ENCODE results near the gene KIF16B.

DNA sequence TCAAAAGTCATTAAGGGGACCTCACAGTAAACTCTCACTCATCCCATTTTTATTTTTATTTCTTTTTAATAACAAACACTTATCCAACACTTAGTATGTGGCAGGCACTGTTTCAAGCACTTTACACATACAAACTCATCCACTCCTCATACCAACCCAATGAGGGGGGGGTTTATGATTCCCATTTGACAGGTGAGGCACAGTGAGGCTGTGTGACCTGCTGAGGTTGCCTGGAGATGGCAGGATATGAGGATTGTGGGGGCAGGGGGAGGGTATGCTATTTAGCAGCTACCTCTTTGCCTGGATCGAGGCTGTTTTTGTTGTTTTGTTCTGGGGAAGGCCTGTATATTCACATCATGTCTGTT, 219.8 kb downstream of the KIF16B start:
- TF ChIP-seq TCF4 (CRISPR knock-in tag; IDR thresholded peaks at IDR 0.05; ENCODE audit: borderline replicate concordance), result no peak
- no peak for TF ChIP-seq ZNF70 (CRISPR knock-in tag; IDR thresholded peaks at IDR 0.05)
- no peak for TF ChIP-seq RARB (CRISPR knock-in tag; IDR thresholded peaks at IDR 0.05)
- TF ChIP-seq PPARA (CRISPR knock-in tag; IDR thresholded peaks at IDR 0.05; ENCODE audit: borderline replicate concordance), result no peak
- no peak for TF ChIP-seq CSDC2 (CRISPR knock-in tag; IDR thresholded peaks at IDR 0.05)
- TF ChIP-seq ZFP30 (CRISPR knock-in tag; IDR thresholded peaks at IDR 0.05), result no peak
- no peak for TF ChIP-seq ESRRG (CRISPR knock-in tag; IDR thresholded peaks at IDR 0.05)
- no peak for TF ChIP-seq OSR1 (CRISPR knock-in tag; IDR thresholded peaks at IDR 0.05)
- no peak for TF ChIP-seq BACH2 (CRISPR knock-in tag; IDR thresholded peaks at IDR 0.05; ENCODE audit: borderline replicate concordance)
- TF ChIP-seq ARNTL (CRISPR knock-in tag; IDR thresholded peaks at IDR 0.05; ENCODE audit: borderline replicate concordance, low read depth), result no peak
- TF ChIP-seq GLIS3 (CRISPR knock-in tag; IDR thresholded peaks at IDR 0.05), result no peak
- no peak for TF ChIP-seq PATZ1 (CRISPR knock-in tag; IDR thresholded peaks at IDR 0.05; ENCODE audit: borderline replicate concordance)
- no peak for TF ChIP-seq ISL1 (CRISPR knock-in tag; IDR thresholded peaks at IDR 0.05)
- TF ChIP-seq, protein P1, sequence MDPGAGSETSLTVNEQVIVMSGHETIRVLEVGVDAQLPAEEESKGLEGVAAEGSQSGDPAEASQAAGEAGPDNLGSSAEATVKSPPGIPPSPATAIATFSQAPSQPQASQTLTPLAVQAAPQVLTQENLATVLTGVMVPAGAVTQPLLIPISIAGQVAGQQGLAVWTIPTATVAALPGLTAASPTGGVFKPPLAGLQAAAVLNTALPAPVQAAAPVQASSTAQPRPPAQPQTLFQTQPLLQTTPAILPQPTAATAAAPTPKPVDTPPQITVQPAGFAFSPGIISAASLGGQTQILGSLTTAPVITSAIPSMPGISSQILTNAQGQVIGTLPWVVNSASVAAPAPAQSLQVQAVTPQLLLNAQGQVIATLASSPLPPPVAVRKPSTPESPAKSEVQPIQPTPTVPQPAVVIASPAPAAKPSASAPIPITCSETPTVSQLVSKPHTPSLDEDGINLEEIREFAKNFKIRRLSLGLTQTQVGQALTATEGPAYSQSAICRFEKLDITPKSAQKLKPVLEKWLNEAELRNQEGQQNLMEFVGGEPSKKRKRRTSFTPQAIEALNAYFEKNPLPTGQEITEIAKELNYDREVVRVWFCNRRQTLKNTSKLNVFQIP (CRISPR knock-in tag; IDR thresholded peaks at IDR 0.05; ENCODE audit: borderline replicate concordance, low read depth), result no peak

Data from SK-N-SH treated with all-trans-retinoic acid at 6 μM for 48 hours (cell line).